Endothelial cell of umbilical vein (primary cell): Measurements from ENCODE around the gene ADRA2C. TPM values are rescaled to one million over a fixed set of nuclear protein-coding genes. Genes with fewer than 3 reads are reported as not detected.

Experiments used
- BruUV-seq: library from RNA; stranded (reverse); fragments of 400-500 nt; replicated peaks from 2 replicates; lab custom pipeline; 2021; lab: Mats Ljungman, UMichigan
- CTCF ChIA-PET: fragments of 300-600, 350-600 bp; sonication (Branson Sonifier 250); formaldehyde crosslinking; loops from one replicate; lab custom pipeline; 2021; ENCODE audit warnings: antibody characterized with exemption, inconsistent platforms; lab: Charles Lee
- POLR2A ChIA-PET: fragments of 300-600, 350-600 bp; sonication (Branson Sonifier 250); formaldehyde crosslinking; loops from one replicate; lab custom pipeline; 2021; ENCODE audit warnings: antibody characterized with exemption, inconsistent platforms; lab: Charles Lee
- DNase-seq: peaks from one replicate; pipeline ENCODE4 v3.0.0-alpha.2; 2011; ENCODE audit warnings: low read depth, low spot score
- FAIRE-seq: peaks from 2 replicates; lab custom pipeline; 2011; peaks lifted over from hg19 to GRCh38; lab: Jason Lieb, UNC
- H2AFZ ChIP-seq: 2 replicates; pipeline ENCODE4 v1.6.0; 2012; ENCODE audit warnings: low read depth, low read length, control low read depth, inconsistent platforms
- H3K27ac ChIP-seq: 2 replicates; pipeline ENCODE4 v1.5.1; 2011; ENCODE audit warnings: low read depth, mild to moderate bottlenecking, control low read depth, low read length, moderate library complexity; ENCODE audit not compliant: insufficient read depth
- H3K27me3 ChIP-seq, 2 experiments: 2 replicates each; pipeline versions ENCODE4 v1.6.0 to v1.6.1; 2011; ENCODE audit warnings: low read length in 2 of 2, mixed read lengths in 1 of 2; ENCODE audit not compliant: control insufficient read depth in 2 of 2, insufficient read depth in 2 of 2
- H3K36me3 ChIP-seq, 2 experiments: 2 replicates in 1 of 2; 3 replicates in 1 of 2; pipeline ENCODE4 v1.5.1; 2011; ENCODE audit warnings: low read length in 2 of 2, mild to moderate bottlenecking in 1 of 2, moderate library complexity in 1 of 2; ENCODE audit not compliant: control insufficient read depth in 2 of 2, insufficient read depth in 2 of 2; ENCODE audit errors: extremely low read depth in 1 of 2
- H3K4me1 ChIP-seq: 3 replicates; pipeline ENCODE4 v1.5.1; 2011; ENCODE audit warnings: mild to moderate bottlenecking, low read length; ENCODE audit not compliant: control insufficient read depth, insufficient read depth; ENCODE audit errors: extremely low read depth
- H3K4me2 ChIP-seq: 2 replicates; pipeline ENCODE4 v1.6.1; 2011; ENCODE audit warnings: low read length, control low read depth, mixed read lengths; ENCODE audit not compliant: insufficient read depth
- H3K4me3 ChIP-seq, 3 experiments: fragments of 200-600 bp in 1 of 3; sonication (generic), shearing (Covaris generic) in 1 of 3; replicated peaks in 1 of 3; 2 replicates each; pipeline ENCODE4 v1.5.1; 2011 to 2016; ENCODE audit warnings: control low read depth in 3 of 3, low read length in 3 of 3, mild to moderate bottlenecking in 2 of 3, inconsistent platforms in 1 of 3, low read depth in 1 of 3, moderate library complexity in 1 of 3; ENCODE audit not compliant: insufficient read depth in 1 of 3
- H3K79me2 ChIP-seq: 2 replicates; pipeline ENCODE4 v1.6.0; 2012; ENCODE audit warnings: low read length, inconsistent platforms; ENCODE audit not compliant: control insufficient read depth, insufficient read depth
- H3K9ac ChIP-seq: replicated peaks from 2 replicates; pipeline ENCODE3; 2011; ENCODE audit warnings: low read length, control low read depth; ENCODE audit not compliant: insufficient read depth; ENCODE audit errors: extremely low read depth
- H3K9me1 ChIP-seq: replicated peaks from 3 replicates; pipeline ENCODE4 v1.6.0; 2011; ENCODE audit warnings: mild to moderate bottlenecking, low read length; ENCODE audit not compliant: control insufficient read depth, insufficient read depth; ENCODE audit errors: extremely low read depth
- H3K9me3 ChIP-seq: replicated peaks from 2 replicates; pipeline ENCODE4 v1.5.1; 2012; ENCODE audit warnings: low read length, inconsistent platforms; ENCODE audit not compliant: control insufficient read depth, insufficient read depth
- H4K20me1 ChIP-seq: replicated peaks from 2 replicates; pipeline ENCODE3; 2011; ENCODE audit warnings: mild to moderate bottlenecking, low read length; ENCODE audit not compliant: control insufficient read depth, insufficient read depth; ENCODE audit errors: extremely low read depth
- CTCF ChIP-seq, 2 donors: IDR thresholded peaks; 1 replicate in 1 of 2; 2 replicates in 1 of 2; pipeline ENCODE4 v1.5.1; 2011; ENCODE audit warnings: low read length in 2 of 2, mild to moderate bottlenecking in 2 of 2, moderate library complexity in 2 of 2, control low read depth in 1 of 2, inconsistent platforms in 1 of 2, low read depth in 1 of 2; ENCODE audit not compliant: insufficient read depth in 1 of 2; ENCODE audit errors: extremely low read depth in 1 of 2
- EZH2 ChIP-seq: IDR thresholded peaks from 2 replicates; pipeline ENCODE4 v1.6.1; 2012; ENCODE audit warnings: borderline replicate concordance, low read depth, mild to moderate bottlenecking, moderate library complexity, low read length, inconsistent platforms; ENCODE audit not compliant: severe bottlenecking
- FOS ChIP-seq: IDR thresholded peaks from 2 replicates; pipeline ENCODE4 v1.6.1; 2011; ENCODE audit warnings: mild to moderate bottlenecking, low read length, moderate library complexity, borderline replicate concordance; ENCODE audit not compliant: insufficient read depth
- GATA2 ChIP-seq: IDR thresholded peaks from 2 replicates; pipeline ENCODE4 v1.7.0; 2011; ENCODE audit warnings: low read depth, mild to moderate bottlenecking, moderate library complexity, mixed read lengths, low read length; ENCODE audit not compliant: insufficient read length, insufficient read depth
- JUN ChIP-seq: IDR thresholded peaks from 2 replicates; pipeline ENCODE4 v1.6.1; 2011; ENCODE audit warnings: borderline replicate concordance, low read depth; ENCODE audit not compliant: insufficient read length, insufficient read depth
- MAX ChIP-seq: IDR thresholded peaks from 2 replicates; pipeline ENCODE4 v1.6.1; 2011; ENCODE audit not compliant: insufficient read depth, insufficient read length
- MYC ChIP-seq: IDR thresholded peaks from one replicate; pipeline ENCODE4 v1.6.1; 2011; ENCODE audit warnings: mild to moderate bottlenecking, low read depth, low read length
- POLR2A ChIP-seq: IDR thresholded peaks from 2 replicates; pipeline ENCODE4 v1.6.1; 2012; ENCODE audit warnings: low read depth, mild to moderate bottlenecking, control low read depth, low read length
- POLR2AphosphoS5 ChIP-seq: IDR thresholded peaks from 2 replicates; pipeline ENCODE4 v1.6.1; 2012; ENCODE audit warnings: low read depth, mild to moderate bottlenecking, control low read depth, low read length, moderate library complexity; ENCODE audit not compliant: insufficient read depth
- dilution Hi-C: fragments of 300-500 bp; cut with MboI; formaldehyde crosslinking; loops from one replicate; pipeline ENCODE4 v1.15.0; 2019; ENCODE audit warnings: low sequenced_read_pairs; ENCODE audit not compliant: extremely low pct_ligation_motif_present
- intact Hi-C: fragments of 100-400 bp; cut with micrococcal nuclease; formaldehyde crosslinking; loops from one replicate; pipeline ENCODE4 v1.10.0; 2022
- polyA plus RNA-seq, 4 experiments: library from polyadenylated mRNA; depleted of rRNA in 3 of 4; stranded (reverse) in 3 of 4; unstranded in 1 of 4; fragments of >200 nt; gene quantifications; 2 replicates each; pipeline versions ENCODE4 v1.2.1 to v1.2.3, GENCODE V29; 2011 to 2012; ENCODE audit warnings: missing spikeins in 1 of 4
- total RNA-seq: library from RNA; stranded (reverse); gene quantifications from 2 replicates; pipeline ENCODE4 v1.2.3, GENCODE V29; 2021

ADRA2C gene
- total and polyA plus RNA-seq, 2 donors (not counting 3 experiments of a cell fraction or from before 2014, with no cell fraction given), result 0.03 to 0.40 TPM

GRCh38 chr4:3809028-3809427 lies 42.8 kb downstream of the ADRA2C start:
- H3K4me1 ChIP-seq, result no peaks in the 10 kb centered on the region
- dilution Hi-C loops (no loop called here), intact Hi-C loops (no loop called here)
- TF ChIP-seq GATA2 (no peak), EZH2 (no peak), FOS (no peak), MAX (no peak), MYC (no peak), JUN (no peak), POLR2AphosphoS5 (no peak), CTCF (IDR thresholded peaks at IDR 0.05; ENCODE audit: extremely low read depth in 1 of 2, insufficient read depth in 1 of 2, low read depth in 1 of 2, low read length in 2 of 2) (no peak), POLR2A (no peak)
- H3K79me2 ChIP-seq, result no peaks in the 10 kb centered on the region
- no peak overlapping the region for H2AFZ ChIP-seq
- no peak overlapping the region for H3K9ac ChIP-seq
- ChIA-PET CTCF (no interaction called here), POLR2A (no interaction called here)
- H3K4me3 ChIP-seq, result no peak overlapping the region
- no peaks in the 10 kb centered on the region for H3K27me3 ChIP-seq
- H3K27ac ChIP-seq, result no peak overlapping the region
- no peak overlapping the region for H3K4me2 ChIP-seq
- FAIRE-seq, result no peak
- H3K9me1 ChIP-seq, result no peaks in the 10 kb centered on the region
- no peak for DNase-seq
- H4K20me1 ChIP-seq, result no peaks in the 10 kb centered on the region
- H3K9me3 ChIP-seq, result no peaks in the 10 kb centered on the region
- no peaks in the 10 kb centered on the region for H3K36me3 ChIP-seq
- BruUV-seq, result no TSS peak
